Measurements from ENCODE around the gene SELENOF. TPM values are rescaled to one million over a fixed set of nuclear protein-coding genes. Genes with fewer than 3 reads are reported as not detected.
A peak's percentile ranks its signal among the peaks of the same experiment; 100 is the strongest.
"Not testable (repeated sequence)": the region's sequence is repeated elsewhere in the genome, so short reads cannot be mapped to it uniquely, and the experiment has no call there.

SELENOF gene
- total RNA-seq, 1 donor from 2014 or later: 177 TPM

- DNase-seq (ENCODE audit: low read depth in 2 of 2): no peak
These were observed 55.2 kb downstream of the SELENOF start for GRCh38 chr1:86858524-86859261.

DNA sequence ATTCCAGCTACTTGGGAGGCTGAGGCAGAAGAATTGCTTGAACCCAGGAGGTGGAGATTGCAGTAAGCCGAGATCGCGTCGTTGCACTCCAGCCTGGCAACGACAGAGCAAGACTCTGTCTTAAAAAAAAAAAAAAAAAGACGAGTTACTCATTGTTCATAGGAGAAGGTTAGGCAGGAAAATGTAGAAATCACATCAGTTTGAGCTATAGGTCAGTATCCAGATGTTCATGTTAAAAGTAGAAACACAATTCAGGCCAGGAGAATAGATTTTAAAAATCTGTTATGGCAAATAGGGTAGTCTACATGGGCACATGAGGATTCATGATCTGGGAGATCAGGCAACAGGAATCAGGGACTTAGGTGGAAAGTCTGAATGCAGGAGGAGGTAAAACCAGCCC is 57.7 kb downstream of the SELENOF start:
- no peak for DNase-seq (ENCODE audit: low read depth in 2 of 2)

DNA sequence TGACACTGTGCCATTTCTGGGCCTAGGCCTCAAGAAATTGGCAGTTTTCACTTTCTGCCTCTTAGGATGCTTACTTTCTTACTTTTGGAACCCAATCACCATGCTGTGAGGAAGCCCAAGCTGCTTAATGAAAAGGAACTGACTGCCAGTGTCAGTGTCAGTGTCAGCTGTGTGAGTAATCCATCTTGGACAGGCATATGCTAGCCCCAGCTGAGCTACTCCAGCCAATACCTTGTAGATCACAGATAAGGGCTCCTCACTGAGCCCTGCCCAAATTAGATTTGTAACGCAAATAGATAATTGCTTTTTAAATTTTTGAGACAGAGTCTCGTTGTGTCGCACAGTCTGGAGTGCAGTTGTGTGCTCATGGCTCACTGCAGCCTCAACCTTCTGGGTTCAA is 59.6 kb downstream of the SELENOF start:
- no peak for DNase-seq (ENCODE audit: low read depth in 2 of 2)

GRCh38 chr1:86852782-86853408 is 61.0 kb downstream of the SELENOF start:
- DNase-seq (ENCODE audit: low read depth in 2 of 2): no peak

- DNase-seq (ENCODE audit: low read depth in 2 of 2): no peak
These were observed 61.6 kb downstream of the SELENOF start for GRCh38 chr1:86852289-86852688.

- DNase-seq (ENCODE audit: low read depth in 2 of 2): no peak
These were observed 64.2 kb downstream of the SELENOF start for GRCh38 chr1:86849756-86850155.

GRCh38 chr1:86848654-86849053 is 65.3 kb downstream of the SELENOF start:
- no peak for DNase-seq (ENCODE audit: low read depth in 2 of 2)

DNA sequence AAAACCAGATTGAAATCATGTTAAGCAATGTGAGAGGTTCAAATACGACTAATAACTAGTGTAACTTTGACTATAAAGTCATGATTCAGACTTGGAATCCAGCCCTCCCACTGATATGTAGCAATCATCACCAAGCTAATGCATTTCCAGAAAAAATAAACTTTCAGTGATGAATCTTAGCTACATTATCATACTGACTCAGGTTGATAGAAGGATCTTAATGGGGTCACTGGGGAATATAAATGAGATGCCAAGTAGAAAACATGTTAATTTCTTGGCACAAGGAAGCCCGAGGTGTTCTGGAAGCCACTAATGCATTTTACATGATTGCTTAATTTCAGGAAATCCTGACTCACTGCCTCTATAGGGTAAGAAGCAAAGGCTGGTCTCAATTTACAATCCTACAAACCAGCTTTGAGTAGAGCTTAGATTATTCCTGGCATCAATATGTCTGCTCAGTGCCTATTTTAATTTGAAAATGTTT is 67.7 kb downstream of the SELENOF start:
- peak in 1 of 2 donors; percentile 13 for DNase-seq (ENCODE audit: low read depth in 2 of 2)

GRCh38 chr1:86845514-86845913 is 68.4 kb downstream of the SELENOF start:
- DNase-seq (ENCODE audit: low read depth in 2 of 2): no peak

DNA sequence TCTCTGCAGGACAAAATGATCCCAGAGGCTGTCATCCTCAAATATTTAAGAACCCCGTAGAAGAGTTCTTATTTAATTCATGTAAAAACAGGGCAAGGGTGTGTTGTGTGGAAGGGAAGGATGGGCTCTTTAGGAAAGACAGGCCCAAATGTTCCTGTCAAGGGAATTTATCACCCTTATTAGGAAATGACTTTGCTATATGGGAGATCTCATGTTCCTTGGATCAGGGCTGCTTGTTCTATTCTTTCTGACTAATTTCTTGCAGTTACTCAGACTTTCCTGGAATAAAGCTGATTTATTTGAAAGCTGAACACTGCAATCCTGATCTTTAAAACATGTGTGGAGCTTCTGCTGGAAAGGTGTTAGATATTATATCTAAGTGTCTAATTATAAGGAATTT is 72.8 kb downstream of the SELENOF start:
- DNase-seq (ENCODE audit: low read depth in 2 of 2): no peak

- DNase-seq (ENCODE audit: low read depth in 2 of 2): peak; percentile 69 to 85
These were observed 80.3 kb downstream of the SELENOF start for GRCh38 chr1:86833461-86834215.

GRCh38 chr1:86832433-86832832 is 81.5 kb downstream of the SELENOF start:
- no peak for DNase-seq (ENCODE audit: low read depth in 2 of 2)

GRCh38 chr1:86829321-86829720 is 84.6 kb downstream of the SELENOF start:
- no peak for DNase-seq (ENCODE audit: low read depth in 2 of 2)

DNA sequence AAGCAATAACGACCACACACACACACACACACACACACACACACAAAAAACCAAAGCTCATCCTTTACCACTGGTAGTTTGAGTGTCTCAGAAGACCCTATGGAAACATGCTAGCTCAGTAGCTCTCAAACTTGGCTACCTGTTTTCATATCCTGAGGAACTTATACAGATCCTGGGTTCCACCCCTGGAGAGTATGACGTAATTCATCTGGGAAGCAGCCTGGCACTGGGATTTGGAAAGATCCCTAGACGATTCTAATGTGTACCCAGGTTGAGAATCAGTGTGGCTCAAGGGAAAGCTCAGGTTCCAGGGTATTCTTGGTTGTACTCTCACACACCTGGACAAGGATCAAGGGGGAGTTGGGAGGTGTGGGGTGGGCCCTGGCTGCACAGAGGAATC is 85.9 kb downstream of the SELENOF start:
- no peak for DNase-seq (ENCODE audit: low read depth in 2 of 2)

GRCh38 chr1:86826856-86827255 is 87.1 kb downstream of the SELENOF start:
- DNase-seq (ENCODE audit: low read depth in 2 of 2): no peak

GRCh38 chr1:86825319-86825718 is 88.6 kb downstream of the SELENOF start:
- DNase-seq (ENCODE audit: low read depth in 2 of 2): no peak

DNA sequence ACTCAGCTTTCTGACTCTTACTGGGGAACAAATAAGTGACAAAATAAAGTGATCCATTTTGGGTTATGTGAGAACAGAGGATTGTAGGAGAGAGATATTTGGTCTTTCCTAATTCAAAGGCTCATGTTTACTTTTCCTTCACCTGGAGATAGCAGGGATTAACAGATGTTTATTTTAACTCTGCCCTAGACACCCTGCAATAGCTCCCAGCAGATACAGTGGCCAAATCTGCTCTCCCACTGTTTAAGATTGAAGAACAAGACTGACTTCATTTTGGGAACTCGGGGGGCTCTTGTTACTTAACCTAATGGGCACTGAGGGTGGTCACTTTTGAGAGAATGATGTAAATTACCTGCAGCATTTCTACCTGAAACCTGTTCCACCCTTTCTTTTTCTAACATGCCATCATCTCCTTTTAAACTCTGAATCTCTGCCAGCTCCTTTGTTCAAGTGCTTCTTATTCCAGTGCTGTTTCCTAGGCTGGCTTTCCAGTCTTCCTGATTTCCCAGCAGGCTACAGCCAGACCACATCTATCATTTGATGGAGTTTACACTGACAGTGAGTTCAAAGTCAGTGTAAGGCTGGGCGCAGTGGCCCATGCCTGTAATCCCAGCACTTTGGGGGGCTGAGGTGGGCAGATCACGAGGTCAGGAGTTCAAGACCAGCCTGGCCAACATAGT is 90.0 kb downstream of the SELENOF start:
- no peak for DNase-seq (ENCODE audit: low read depth in 2 of 2)

GRCh38 chr1:86823386-86823785 is 90.5 kb downstream of the SELENOF start:
- DNase-seq (ENCODE audit: low read depth in 2 of 2): no peak

DNA sequence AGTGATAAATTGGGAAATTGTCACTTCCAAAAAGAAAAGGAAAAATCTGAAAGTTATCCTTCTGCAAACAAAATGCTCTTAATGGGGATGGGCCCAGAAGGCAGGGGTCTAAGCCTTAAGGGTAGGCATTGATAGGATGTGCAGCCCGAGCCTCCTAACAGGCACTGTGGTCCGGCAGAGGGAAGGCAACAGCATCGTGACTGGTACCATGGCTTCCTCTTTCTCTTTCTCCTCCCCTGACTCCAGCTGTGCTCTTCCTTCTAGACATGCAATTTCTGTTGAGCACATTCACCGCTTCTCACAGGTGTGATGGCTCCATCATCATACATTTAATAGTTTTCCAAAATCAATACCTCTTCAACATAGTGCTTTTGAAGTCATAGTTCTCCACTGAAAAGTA is 91.5 kb downstream of the SELENOF start:
- no peak for DNase-seq (ENCODE audit: low read depth in 2 of 2)

DNA sequence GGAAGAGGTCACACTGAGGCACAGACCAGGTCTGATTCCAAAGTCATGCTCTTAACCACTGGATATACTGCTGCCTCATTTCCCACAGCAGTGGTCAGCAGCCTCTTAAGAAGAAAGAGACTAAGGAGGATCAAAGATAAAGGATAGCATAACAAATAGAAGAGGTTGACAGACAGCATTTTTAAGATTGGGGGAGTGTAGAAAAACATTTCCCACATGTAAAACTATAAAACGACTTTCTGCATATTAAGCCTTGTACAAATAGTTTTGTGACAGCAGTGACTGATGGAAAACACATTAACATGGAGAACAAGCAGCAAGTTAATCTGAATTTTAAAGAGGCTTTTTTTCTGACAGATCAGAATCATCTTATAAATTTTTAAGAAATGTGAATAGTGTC is 92.0 kb downstream of the SELENOF start:
- DNase-seq (ENCODE audit: low read depth in 2 of 2): no peak

- not testable (repeated sequence) for DNase-seq (ENCODE audit: low read depth in 2 of 2)
These were observed 94.0 kb downstream of the SELENOF start for GRCh38 chr1:86819970-86820369.
